ENCODE measurements around the gene RARA. TPM values are rescaled to one million over a fixed set of nuclear protein-coding genes. Genes with fewer than 3 reads are reported as not detected.

Gene RARA
- total RNA-seq, 1 donor from 2014 or later, result 38.8 TPM

DNA sequence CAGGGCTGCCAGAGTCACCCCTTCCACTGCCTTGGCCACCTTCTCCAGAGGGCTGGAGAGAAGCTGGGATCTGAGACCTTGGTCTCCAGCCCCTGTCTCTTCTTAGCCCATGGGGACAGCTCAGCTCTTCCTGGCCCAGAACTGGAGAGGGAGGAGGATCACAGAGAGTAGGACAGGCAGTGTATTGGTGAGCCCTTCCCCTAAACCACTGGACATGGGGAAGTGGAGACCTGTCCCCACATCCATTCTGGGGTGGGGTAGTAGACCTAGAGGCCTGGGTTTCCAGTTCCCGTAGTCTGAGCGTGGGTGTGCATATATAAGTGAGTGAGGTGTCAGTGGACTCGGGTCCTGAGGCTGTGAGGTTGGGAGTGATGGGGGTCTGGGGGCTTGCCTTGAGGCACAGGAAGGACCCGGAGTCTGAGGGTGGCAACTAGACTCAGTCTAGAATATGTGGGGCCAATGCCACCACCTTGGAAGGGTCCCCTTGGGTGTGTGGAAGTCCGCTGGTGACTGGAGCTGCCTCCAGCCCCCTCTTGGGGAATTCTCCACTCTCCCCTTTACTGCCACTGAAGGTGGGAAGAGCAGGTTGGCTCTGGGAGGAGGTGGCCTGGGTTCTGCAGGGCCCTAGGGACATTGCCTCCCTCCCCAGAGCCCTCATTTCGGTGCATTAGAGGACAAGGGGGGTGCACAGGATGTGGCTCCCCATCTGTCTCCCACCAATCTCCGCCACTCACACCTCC lies 35.6 kb downstream of the RARA start:
- Histone ChIP-seq H3K36me3 (ENCODE audit: insufficient read depth, low read length) (peaks cover 5% of the 10 kb centered on the region), H3K4me2 (ENCODE audit: low read length) (peak overlapping the region; percentile 95), H3K4me3 (ENCODE audit: insufficient read depth, low read depth, low read length) (peak overlapping the region; percentile 63), H3K27me3 (ENCODE audit: insufficient read depth, low read length) (no peaks in the 10 kb centered on the region), H2AFZ (ENCODE audit: low read depth, low read length) (peak overlapping the region; percentile 8), H3K4me1 (ENCODE audit: insufficient read depth, low read length) (peaks cover 76% of the 10 kb centered on the region), H4K20me1 (ENCODE audit: insufficient read depth, low read length) (peaks cover 62% of the 10 kb centered on the region), H3K9me3 (ENCODE audit: insufficient read depth, low read depth, low read length) (no peaks in the 10 kb centered on the region), H3K27ac (ENCODE audit: low read depth, low read length) (peak overlapping the region; percentile 65), H3K9ac (ENCODE audit: low read length) (peak overlapping the region; percentile 88), H3K79me2 (ENCODE audit: insufficient read depth, low read length) (peaks cover 77% of the 10 kb centered on the region)
- Mint-ChIP-seq H3K4me1 (ENCODE audit: low read depth, unreplicated experiment) (peaks cover 35% of the 10 kb centered on the region), H3K27me3 (ENCODE audit: low read depth, unreplicated experiment) (no peaks in the 10 kb centered on the region), H3K27ac (ENCODE audit: unreplicated experiment) (peak overlapping the region; percentile 48), H3K4me3 (ENCODE audit: unreplicated experiment) (peak overlapping the region; percentile 93), H3K36me3 (ENCODE audit: low read depth, unreplicated experiment) (peaks cover 4% of the 10 kb centered on the region), H3K9me3 (ENCODE audit: unreplicated experiment) (no peaks in the 10 kb centered on the region)
- TF ChIP-seq CTCF (IDR thresholded peaks at IDR 0.05; ENCODE audit: insufficient read depth, low read depth, low read length), result no peak
- TF ChIP-seq EZH2 (IDR thresholded peaks at IDR 0.05; ENCODE audit: insufficient read depth, low read length), result no peak
- FAIRE-seq (no peak), DNase-seq (ENCODE audit: low read depth) (no peak)

DNA sequence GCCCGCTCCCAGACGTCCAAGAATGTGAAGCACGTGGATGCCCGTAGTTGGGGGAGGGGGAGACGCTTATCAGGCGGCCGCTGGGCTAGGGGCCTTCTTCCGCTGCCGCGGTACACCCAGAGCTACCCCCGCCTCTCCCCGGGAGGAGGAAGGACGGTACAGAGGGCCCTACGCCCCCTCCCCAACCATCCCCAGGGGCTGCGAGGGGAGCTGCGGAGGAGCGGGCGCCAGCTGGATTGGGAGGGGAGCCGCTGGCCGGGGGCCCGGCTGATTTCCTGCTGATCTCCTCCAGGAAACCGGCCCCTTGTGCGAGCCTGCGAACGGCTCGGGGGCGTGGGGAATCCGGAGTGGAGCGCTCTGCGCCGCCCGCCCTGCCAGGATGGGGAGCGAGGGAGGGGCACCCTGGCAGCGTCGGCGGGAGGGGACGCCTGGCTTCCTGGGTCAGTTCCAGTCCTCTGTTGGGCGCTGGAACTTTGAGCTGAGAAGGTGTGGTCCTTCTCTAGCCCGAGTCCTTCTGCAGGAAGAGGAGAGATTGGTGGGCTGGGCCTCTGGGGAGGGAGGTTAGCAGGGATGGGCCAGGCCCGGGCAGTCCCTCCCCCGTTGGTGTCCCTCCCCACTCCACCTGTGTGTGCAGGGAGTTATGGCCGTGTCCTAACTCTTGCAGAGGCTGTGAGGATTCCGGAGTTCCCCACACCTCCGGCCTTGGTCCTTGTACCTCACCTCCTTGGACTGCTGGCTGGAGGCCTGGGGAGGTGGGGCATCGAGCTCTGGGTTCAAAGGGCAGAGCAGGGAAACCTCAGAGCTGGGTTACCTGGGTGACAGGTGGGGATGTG lies 36.4 kb downstream of the RARA start:
- H3K27me3 Mint-ChIP-seq (ENCODE audit: low read depth, unreplicated experiment), result no peaks in the 10 kb centered on the region
- H3K4me2 ChIP-seq (ENCODE audit: low read length), result peak overlapping the region; percentile 95
- H3K9me3 Mint-ChIP-seq (ENCODE audit: unreplicated experiment), result no peaks in the 10 kb centered on the region
- peak overlapping the region; percentile 94 for H3K27ac Mint-ChIP-seq (ENCODE audit: unreplicated experiment)
- no peak for TF ChIP-seq EZH2 (IDR thresholded peaks at IDR 0.05; ENCODE audit: insufficient read depth, low read length)
- no peak for TF ChIP-seq CTCF (IDR thresholded peaks at IDR 0.05; ENCODE audit: insufficient read depth, low read depth, low read length)
- peaks cover 84% of the 10 kb centered on the region for H3K4me1 ChIP-seq (ENCODE audit: insufficient read depth, low read length)
- peaks cover 41% of the 10 kb centered on the region for H3K4me1 Mint-ChIP-seq (ENCODE audit: low read depth, unreplicated experiment)
- peak overlapping the region; percentile 63 for H3K4me3 ChIP-seq (ENCODE audit: insufficient read depth, low read depth, low read length)
- peaks cover 7% of the 10 kb centered on the region for H3K36me3 Mint-ChIP-seq (ENCODE audit: low read depth, unreplicated experiment)
- peak overlapping the region; percentile 8 for H2AFZ ChIP-seq (ENCODE audit: low read depth, low read length)
- H4K20me1 ChIP-seq (ENCODE audit: insufficient read depth, low read length), result peaks cover 63% of the 10 kb centered on the region
- peak overlapping the region; percentile 88 for H3K9ac ChIP-seq (ENCODE audit: low read length)
- peaks cover 7% of the 10 kb centered on the region for H3K36me3 ChIP-seq (ENCODE audit: insufficient read depth, low read length)
- peak overlapping the region; percentile 93 for H3K4me3 Mint-ChIP-seq (ENCODE audit: unreplicated experiment)
- H3K27ac ChIP-seq (ENCODE audit: low read depth, low read length), result peak overlapping the region; percentile 65
- no peaks in the 10 kb centered on the region for H3K9me3 ChIP-seq (ENCODE audit: insufficient read depth, low read depth, low read length)
- FAIRE-seq, result no peak
- peak; percentile 63 for DNase-seq (ENCODE audit: low read depth)
- H3K79me2 ChIP-seq (ENCODE audit: insufficient read depth, low read length), result peaks cover 82% of the 10 kb centered on the region
- H3K27me3 ChIP-seq (ENCODE audit: insufficient read depth, low read length), result no peaks in the 10 kb centered on the region
